Breast epithelium (tissue), 4 donors: Measurements from ENCODE around the gene LPP. TPM values are rescaled to one million over a fixed set of nuclear protein-coding genes. Genes with fewer than 3 reads are reported as not detected.
A peak's percentile ranks its signal among the peaks of the same experiment; 100 is the strongest.

Experiments used
- DNase-seq, 2 donors: peaks; one replicate each; pipeline ENCODE4 v3.0.0-alpha.2; 2019; ENCODE audit warnings: low spot score in 2 of 2
- H3K27ac ChIP-seq, 2 donors: fragments of 200-600 bp; sonication (generic) in 1 of 2; one replicate each; pipeline ENCODE4 v1.5.1; 2016 to 2019; ENCODE audit warnings: mild to moderate bottlenecking in 1 of 2
- H3K27me3 ChIP-seq, 2 donors: fragments of 200-600 bp; sonication (generic) in 1 of 2; one replicate each; pipeline versions ENCODE4 v1.5.1 to v1.6.0; 2017 to 2019; ENCODE audit warnings: control low read depth in 1 of 2, mild to moderate bottlenecking in 1 of 2
- H3K36me3 ChIP-seq: fragments of 200-600 bp; one replicate; pipeline ENCODE4 v1.5.1; 2019
- H3K4me1 ChIP-seq, 2 donors: fragments of 200-600 bp; sonication (generic); one replicate each; pipeline ENCODE4 v1.5.1; 2016 to 2019; ENCODE audit warnings: control low read depth in 1 of 2
- H3K4me3 ChIP-seq, 3 donors: fragments of 200-600 bp; sonication (generic); 1 replicate in 2 of 3; 2 replicates in 1 of 3; pipeline ENCODE4 v1.5.1; 2016 to 2019; ENCODE audit warnings: mild to moderate bottlenecking in 3 of 3, moderate library complexity in 2 of 3
- H3K9me3 ChIP-seq, 2 donors: fragments of 200-600 bp; sonication (generic) in 1 of 2; one replicate each; pipeline ENCODE4 v1.5.1; 2016 to 2019; ENCODE audit warnings: control low read depth in 1 of 2
- POLR2A ChIP-seq: fragments of 450-650 bp; IDR thresholded peaks from one replicate; pipeline ENCODE4 v1.6.1; 2016; ENCODE audit warnings: antibody characterized with exemption, mild to moderate bottlenecking, moderate library complexity
- POLR2AphosphoS5 ChIP-seq, 3 donors: sonication (generic); formaldehyde crosslinking; IDR thresholded peaks; one replicate each; pipeline ENCODE4 v1.6.1; 2017; ENCODE audit warnings: antibody characterized with exemption in 3 of 3
- intact Hi-C: fragments of 100-400 bp; cut with DNase I; formaldehyde crosslinking; loops from one replicate; pipeline ENCODE4 v1.15.1; 2023; ENCODE audit warnings: low total_unique reads
- total RNA-seq, 3 donors: library from RNA; depleted of rRNA; stranded (reverse); fragments of >200 nt; gene quantifications; one replicate each; pipeline ENCODE4 v1.1.0, GENCODE V29; 2016
- TF ChIP-seq, protein P1 (sequence below), 3 donors: fragments of 450-650 bp; IDR thresholded peaks; one replicate each; pipeline ENCODE4 v1.5.1; 2016 to 2017; ENCODE audit warnings: antibody characterized with exemption in 3 of 3, mild to moderate bottlenecking in 3 of 3, moderate library complexity in 3 of 3

The LPP gene
- total RNA-seq, 3 donors from 2014 or later = 135 to 183 (median 147) TPM

- Histone ChIP-seq H3K9me3 (no peaks in the 10 kb centered on the region), H3K4me3 (no peak overlapping the region), H3K27me3 (no peaks in the 10 kb centered on the region), H3K36me3 (no peaks in the 10 kb centered on the region), H3K4me1 (peaks cover 0 to under 1% of the 10 kb centered on the region in 2 donors), H3K27ac (peak overlapping the region; percentile 7 to 48)
- no peak for TF ChIP-seq POLR2A
- no peak for TF ChIP-seq POLR2AphosphoS5 (IDR thresholded peaks at IDR 0.05)
- TF ChIP-seq, protein P1, sequence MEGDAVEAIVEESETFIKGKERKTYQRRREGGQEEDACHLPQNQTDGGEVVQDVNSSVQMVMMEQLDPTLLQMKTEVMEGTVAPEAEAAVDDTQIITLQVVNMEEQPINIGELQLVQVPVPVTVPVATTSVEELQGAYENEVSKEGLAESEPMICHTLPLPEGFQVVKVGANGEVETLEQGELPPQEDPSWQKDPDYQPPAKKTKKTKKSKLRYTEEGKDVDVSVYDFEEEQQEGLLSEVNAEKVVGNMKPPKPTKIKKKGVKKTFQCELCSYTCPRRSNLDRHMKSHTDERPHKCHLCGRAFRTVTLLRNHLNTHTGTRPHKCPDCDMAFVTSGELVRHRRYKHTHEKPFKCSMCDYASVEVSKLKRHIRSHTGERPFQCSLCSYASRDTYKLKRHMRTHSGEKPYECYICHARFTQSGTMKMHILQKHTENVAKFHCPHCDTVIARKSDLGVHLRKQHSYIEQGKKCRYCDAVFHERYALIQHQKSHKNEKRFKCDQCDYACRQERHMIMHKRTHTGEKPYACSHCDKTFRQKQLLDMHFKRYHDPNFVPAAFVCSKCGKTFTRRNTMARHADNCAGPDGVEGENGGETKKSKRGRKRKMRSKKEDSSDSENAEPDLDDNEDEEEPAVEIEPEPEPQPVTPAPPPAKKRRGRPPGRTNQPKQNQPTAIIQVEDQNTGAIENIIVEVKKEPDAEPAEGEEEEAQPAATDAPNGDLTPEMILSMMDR (IDR thresholded peaks at IDR 0.05) = no peak
- DNase-seq = no peak
- intact Hi-C loops = no loop called here
These were observed 17.9 kb downstream of the LPP start for GRCh38 chr3:188171682-188172467.

DNA sequence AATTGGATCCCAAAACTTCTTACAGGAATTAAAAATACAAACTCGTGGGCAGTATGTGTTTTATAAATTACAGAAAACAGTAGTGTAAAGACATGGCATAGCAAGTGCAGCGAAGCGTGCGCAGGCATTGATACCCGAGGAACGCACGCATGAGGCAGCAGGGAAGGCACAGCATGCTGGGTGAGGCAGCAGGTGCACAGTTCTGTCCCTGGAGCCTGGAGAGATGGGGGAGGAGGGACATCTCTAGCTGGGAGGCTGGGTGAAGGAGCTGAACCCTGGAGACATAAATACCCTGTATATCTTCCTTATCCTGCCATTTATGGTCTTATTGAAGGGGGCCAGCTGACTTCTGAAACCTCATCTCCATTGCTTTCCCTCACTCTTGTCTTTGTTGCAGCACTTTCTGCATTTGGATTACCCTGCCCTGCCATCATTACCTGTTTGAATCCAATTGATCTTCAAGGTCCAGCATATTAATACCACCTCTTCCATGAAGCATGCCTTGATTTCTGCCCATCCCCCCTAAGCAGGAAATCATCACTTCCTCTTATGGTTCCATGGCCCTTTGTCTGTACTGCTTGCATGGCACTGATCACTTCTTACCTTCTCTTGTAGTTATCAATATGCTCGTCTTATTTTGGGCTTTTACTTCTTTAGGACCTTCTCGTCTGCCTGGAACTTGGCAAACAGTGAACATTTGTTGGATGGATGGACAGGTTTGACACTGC is 20.5 kb downstream of the LPP start:
- Histone ChIP-seq H3K27me3 (no peaks in the 10 kb centered on the region), H3K36me3 (no peaks in the 10 kb centered on the region), H3K9me3 (no peaks in the 10 kb centered on the region), H3K4me3 (no peak overlapping the region), H3K4me1 (peaks cover 0 to 21% of the 10 kb centered on the region in 2 donors), H3K27ac (peak overlapping the region; percentile 34 to 50)
- intact Hi-C loops = no loop called here
- TF ChIP-seq POLR2A (no peak), POLR2AphosphoS5 (IDR thresholded peaks at IDR 0.05) (no peak)
- TF ChIP-seq, protein P1 (IDR thresholded peaks at IDR 0.05) = no peak
- DNase-seq = peak in 1 of 2 donors; percentile 0

DNA sequence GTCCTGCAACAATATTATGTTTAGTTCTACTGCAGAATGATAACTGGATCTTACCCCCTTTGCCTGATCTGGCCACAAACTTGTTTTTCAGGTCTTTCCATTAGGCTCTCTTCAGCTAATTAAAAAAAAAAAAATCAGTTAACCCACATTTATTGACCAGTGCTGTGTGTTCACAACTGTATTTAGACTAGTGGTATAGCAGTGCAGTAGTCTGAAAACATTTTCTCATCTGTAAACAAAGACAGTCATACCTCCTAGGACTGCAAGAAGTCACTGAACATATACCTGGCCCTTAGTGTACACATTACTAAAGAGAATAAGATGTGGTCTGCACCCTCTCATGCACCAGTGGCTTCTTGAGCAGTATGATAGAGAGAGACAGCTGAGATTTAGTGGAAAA is 22.5 kb downstream of the LPP start:
- TF ChIP-seq POLR2A (no peak), POLR2AphosphoS5 (IDR thresholded peaks at IDR 0.05) (no peak)
- TF ChIP-seq, protein P1 (IDR thresholded peaks at IDR 0.05) = no peak
- H3K4me1 ChIP-seq = peaks cover 0 to 26% of the 10 kb centered on the region in 2 donors
- DNase-seq = peak in 1 of 2 donors; percentile 13
- intact Hi-C loops = no loop called here
- H3K9me3 ChIP-seq = no peaks in the 10 kb centered on the region
- H3K27me3 ChIP-seq = no peaks in the 10 kb centered on the region
- no peaks in the 10 kb centered on the region for H3K36me3 ChIP-seq
- peak overlapping the region; percentile 48 to 83 for H3K27ac ChIP-seq
- H3K4me3 ChIP-seq = no peak overlapping the region

DNA sequence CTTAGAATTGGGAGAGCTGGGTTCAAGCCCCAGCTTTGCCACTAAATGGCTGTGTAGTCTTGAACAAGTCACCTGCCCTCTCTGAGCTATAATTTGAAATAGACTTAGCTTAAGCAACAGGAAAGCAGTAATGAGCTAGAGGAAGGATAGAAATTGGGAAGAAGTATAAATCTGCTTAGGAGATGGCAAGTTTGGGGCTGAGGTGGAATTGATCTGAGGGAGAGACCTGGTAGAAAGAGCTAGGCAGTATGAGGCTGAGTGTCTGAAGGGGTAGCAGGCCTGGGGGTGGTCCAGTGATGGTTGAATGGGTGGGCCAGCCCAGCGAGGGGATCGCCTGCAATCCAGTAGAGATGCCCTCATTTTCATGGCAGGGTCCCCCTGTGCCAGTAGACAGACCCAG is 22.9 kb downstream of the LPP start:
- Histone ChIP-seq H3K4me1 (peaks cover 0 to 26% of the 10 kb centered on the region in 2 donors), H3K36me3 (no peaks in the 10 kb centered on the region), H3K27ac (peak overlapping the region; percentile 48 to 83), H3K27me3 (no peaks in the 10 kb centered on the region), H3K9me3 (no peaks in the 10 kb centered on the region), H3K4me3 (no peak overlapping the region)
- DNase-seq = no peak
- intact Hi-C loops = no loop called here
- TF ChIP-seq POLR2AphosphoS5 (IDR thresholded peaks at IDR 0.05) (no peak), POLR2A (no peak)
- TF ChIP-seq, protein P1 (IDR thresholded peaks at IDR 0.05) = no peak

GRCh38 chr3:188177721-188178120 is 23.8 kb downstream of the LPP start:
- intact Hi-C loops = no loop called here
- H3K36me3 ChIP-seq = no peaks in the 10 kb centered on the region

More at GRCh38 chr3:188177721-188178120, 23.8 kb downstream of the LPP start:
- Histone ChIP-seq H3K4me3 (no peak overlapping the region), H3K4me1 (peaks cover 0 to 26% of the 10 kb centered on the region in 2 donors), H3K9me3 (no peaks in the 10 kb centered on the region), H3K27ac (peak overlapping the region; percentile 48 to 83), H3K27me3 (no peaks in the 10 kb centered on the region)
- TF ChIP-seq POLR2A = no peak
- TF ChIP-seq, protein P1 (IDR thresholded peaks at IDR 0.05) = no peak
- no peak for TF ChIP-seq POLR2AphosphoS5 (IDR thresholded peaks at IDR 0.05)
- DNase-seq = no peak
